Chondrocyte (in vitro differentiated cells): ENCODE data around the gene SLC25A42. TPM values are rescaled to one million over a fixed set of nuclear protein-coding genes. Genes with fewer than 3 reads are reported as not detected.
A peak's percentile ranks its signal among the peaks of the same experiment; 100 is the strongest.

Experiments used
- DNase-seq: peaks from one replicate; pipeline ENCODE4 v3.0.0; 2021; ENCODE audit warnings: mixed read lengths, low spot score
- H3K27ac Mint-ChIP-seq: one replicate; pipeline ENCODE4 v1.8.0; 2021; ENCODE audit warnings: mild to moderate bottlenecking, moderate library complexity, mixed read lengths; ENCODE audit not compliant: unreplicated experiment
- H3K27me3 Mint-ChIP-seq: 2 replicates; pipeline ENCODE4 v1.8.0; 2021; ENCODE audit warnings: low read depth, mixed read lengths
- H3K36me3 Mint-ChIP-seq: 2 replicates; pipeline ENCODE4 v1.8.0; 2021; ENCODE audit warnings: low read depth, mixed read lengths
- H3K4me1 Mint-ChIP-seq: 2 replicates; pipeline ENCODE4 v1.8.0; 2021; ENCODE audit warnings: low read depth, mild to moderate bottlenecking, mixed read lengths
- H3K4me3 Mint-ChIP-seq: one replicate; pipeline ENCODE4 v1.8.0; 2021; ENCODE audit warnings: mild to moderate bottlenecking, moderate library complexity, mixed read lengths; ENCODE audit not compliant: unreplicated experiment
- H3K9me3 Mint-ChIP-seq: 2 replicates; pipeline ENCODE4 v1.8.0; 2021; ENCODE audit warnings: low read depth, mixed read lengths
- total RNA-seq: library from RNA; stranded (reverse); gene quantifications from 3 replicates; pipeline ENCODE4 v1.2.1, GENCODE V29; 2021
- TF ChIP-seq, protein P1 (sequence below): fragments of 200-600 bp; sonication (generic); IDR thresholded peaks from 2 replicates; pipeline ENCODE4 v1.5.0; 2021; ENCODE audit warnings: antibody characterized with exemption, mild to moderate bottlenecking, moderate library complexity

The SLC25A42 gene
- total RNA-seq, 1 donor from 2014 or later, result 8.9 TPM

DNA sequence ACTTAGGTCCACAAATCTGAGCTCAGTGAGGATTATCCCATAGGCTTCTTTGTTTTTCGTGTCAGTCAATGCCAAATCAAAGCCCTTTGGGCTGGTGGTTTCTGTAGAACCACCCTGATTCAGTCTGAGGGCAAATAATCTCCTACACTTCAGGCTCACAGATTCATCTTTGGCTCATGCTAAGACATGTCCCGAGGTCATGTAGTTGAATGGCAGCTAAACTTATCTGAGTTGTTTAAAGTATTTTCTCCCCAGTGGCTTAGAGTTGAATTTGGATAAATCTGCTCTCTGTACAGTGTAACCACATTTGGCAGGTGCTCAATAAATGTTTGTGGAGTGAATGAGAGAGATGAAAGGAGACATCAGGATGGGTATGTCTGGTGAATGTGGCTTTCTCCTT is 13.1 kb upstream of the SLC25A42 start:
- no peaks in the 10 kb centered on the region for H3K9me3 Mint-ChIP-seq
- H3K27me3 Mint-ChIP-seq, result no peaks in the 10 kb centered on the region
- H3K36me3 Mint-ChIP-seq, result peaks cover 28% of the 10 kb centered on the region
- TF ChIP-seq, protein P1, sequence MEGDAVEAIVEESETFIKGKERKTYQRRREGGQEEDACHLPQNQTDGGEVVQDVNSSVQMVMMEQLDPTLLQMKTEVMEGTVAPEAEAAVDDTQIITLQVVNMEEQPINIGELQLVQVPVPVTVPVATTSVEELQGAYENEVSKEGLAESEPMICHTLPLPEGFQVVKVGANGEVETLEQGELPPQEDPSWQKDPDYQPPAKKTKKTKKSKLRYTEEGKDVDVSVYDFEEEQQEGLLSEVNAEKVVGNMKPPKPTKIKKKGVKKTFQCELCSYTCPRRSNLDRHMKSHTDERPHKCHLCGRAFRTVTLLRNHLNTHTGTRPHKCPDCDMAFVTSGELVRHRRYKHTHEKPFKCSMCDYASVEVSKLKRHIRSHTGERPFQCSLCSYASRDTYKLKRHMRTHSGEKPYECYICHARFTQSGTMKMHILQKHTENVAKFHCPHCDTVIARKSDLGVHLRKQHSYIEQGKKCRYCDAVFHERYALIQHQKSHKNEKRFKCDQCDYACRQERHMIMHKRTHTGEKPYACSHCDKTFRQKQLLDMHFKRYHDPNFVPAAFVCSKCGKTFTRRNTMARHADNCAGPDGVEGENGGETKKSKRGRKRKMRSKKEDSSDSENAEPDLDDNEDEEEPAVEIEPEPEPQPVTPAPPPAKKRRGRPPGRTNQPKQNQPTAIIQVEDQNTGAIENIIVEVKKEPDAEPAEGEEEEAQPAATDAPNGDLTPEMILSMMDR, result no peak
- no peak overlapping the region for H3K4me3 Mint-ChIP-seq
- no peaks in the 10 kb centered on the region for H3K4me1 Mint-ChIP-seq
- DNase-seq, result no peak
- no peak overlapping the region for H3K27ac Mint-ChIP-seq

DNA sequence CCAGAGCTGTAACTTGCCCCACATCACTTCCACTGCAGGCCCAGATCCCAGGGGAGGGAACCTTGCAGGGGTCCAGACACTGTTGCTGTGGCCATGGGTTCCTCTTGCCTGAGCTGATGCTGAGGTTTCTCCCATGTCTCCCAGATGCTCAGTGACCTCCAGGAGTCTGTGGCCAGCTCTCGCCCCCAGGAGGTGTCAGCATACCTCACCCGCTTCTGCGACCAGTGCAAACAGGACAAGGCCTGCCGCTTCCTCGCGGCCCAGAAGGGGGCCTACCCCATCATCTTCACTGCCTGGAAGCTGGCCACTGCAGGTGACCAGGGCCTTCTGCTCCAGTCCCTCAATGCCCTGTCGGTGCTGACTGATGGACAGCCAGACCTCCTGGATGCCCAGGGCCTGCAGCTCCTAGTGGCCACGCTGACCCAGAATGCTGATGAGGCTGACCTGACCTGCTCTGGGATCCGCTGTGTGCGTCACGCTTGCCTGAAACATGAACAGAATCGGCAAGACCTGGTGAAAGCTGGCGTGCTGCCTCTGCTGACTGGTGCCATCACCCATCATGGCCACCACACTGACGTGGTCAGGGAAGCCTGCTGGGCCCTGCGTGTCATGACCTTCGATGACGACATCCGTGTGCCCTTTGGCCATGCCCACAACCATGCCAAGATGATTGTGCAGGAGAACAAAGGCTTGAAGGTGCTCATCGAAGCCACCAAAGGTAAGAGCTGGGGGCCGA is 12.1 kb upstream of the SLC25A42 start:
- no peak overlapping the region for H3K4me3 Mint-ChIP-seq
- H3K36me3 Mint-ChIP-seq, result peaks cover 26% of the 10 kb centered on the region
- DNase-seq, result no peak
- TF ChIP-seq, protein P1, result no peak
- H3K9me3 Mint-ChIP-seq, result no peaks in the 10 kb centered on the region
- H3K4me1 Mint-ChIP-seq, result no peaks in the 10 kb centered on the region
- H3K27me3 Mint-ChIP-seq, result no peaks in the 10 kb centered on the region
- no peak overlapping the region for H3K27ac Mint-ChIP-seq

DNA sequence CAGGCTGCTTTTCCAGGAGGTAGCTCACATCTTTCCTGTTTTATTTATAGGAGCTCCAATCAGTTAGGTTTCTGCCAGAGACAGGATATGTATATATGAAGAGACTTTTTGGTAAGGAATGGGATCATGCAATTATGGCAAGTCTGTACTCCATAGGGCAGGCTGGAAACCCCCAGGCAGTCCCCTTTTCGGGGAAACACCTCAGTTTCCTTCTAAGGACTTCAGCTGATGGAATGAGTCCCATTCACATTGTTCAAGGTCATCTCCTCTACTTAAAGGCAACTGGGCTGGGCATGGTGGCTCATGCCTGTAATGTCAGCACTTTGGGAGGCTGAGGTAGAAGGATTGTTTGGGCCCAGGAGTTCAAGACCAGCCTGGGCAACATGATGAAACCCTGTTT is 10.9 kb upstream of the SLC25A42 start:
- TF ChIP-seq, protein P1, result no peak
- Mint-ChIP-seq H3K9me3 (no peaks in the 10 kb centered on the region), H3K27me3 (no peaks in the 10 kb centered on the region), H3K27ac (no peak overlapping the region), H3K36me3 (peaks cover 20% of the 10 kb centered on the region), H3K4me1 (no peaks in the 10 kb centered on the region), H3K4me3 (no peak overlapping the region)
- no peak for DNase-seq

DNA sequence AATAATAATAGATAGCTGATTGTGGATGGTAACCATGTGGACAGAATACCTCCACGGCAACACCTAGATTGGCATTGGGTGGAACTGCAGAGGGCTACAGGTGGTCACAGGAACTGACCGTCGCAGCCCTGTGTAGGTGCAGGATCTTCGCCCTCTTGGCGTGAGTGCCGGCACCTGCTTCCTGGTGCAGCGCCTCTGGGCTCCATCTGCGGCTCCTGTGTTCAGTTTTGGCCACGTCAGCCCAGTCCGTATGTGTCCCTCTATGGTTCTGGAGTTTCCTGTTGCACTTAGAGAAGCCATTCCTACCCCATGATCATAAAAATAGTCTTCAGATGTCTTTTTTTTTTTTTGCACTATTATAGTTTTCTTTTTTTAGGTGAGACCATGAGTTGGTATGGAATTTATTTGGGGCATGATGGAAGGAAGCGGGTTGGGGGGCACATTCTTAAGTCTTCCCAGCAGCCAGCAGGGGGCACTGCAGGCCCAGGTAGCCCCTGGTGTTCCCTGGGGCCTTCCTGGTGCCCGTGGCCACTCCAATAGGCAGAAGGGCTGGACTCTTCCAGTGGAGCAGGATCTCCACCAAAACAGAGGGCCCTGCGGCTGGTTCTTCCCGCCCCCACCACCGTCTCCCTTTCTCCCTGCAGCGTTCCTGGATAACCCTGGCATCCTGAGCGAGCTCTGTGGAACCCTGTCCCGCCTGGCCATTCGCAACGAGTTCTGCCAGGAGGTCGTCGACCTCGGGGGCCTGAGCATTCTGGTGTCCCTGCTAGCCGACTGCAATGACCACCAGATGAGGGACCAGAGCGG is 10.1 kb upstream of the SLC25A42 start:
- H3K27ac Mint-ChIP-seq, result no peak overlapping the region
- no peak for DNase-seq
- TF ChIP-seq, protein P1, result peak; percentile 82
- no peak overlapping the region for H3K4me3 Mint-ChIP-seq
- no peaks in the 10 kb centered on the region for H3K4me1 Mint-ChIP-seq
- peaks cover 22% of the 10 kb centered on the region for H3K36me3 Mint-ChIP-seq
- no peaks in the 10 kb centered on the region for H3K9me3 Mint-ChIP-seq
- H3K27me3 Mint-ChIP-seq, result no peaks in the 10 kb centered on the region

DNA sequence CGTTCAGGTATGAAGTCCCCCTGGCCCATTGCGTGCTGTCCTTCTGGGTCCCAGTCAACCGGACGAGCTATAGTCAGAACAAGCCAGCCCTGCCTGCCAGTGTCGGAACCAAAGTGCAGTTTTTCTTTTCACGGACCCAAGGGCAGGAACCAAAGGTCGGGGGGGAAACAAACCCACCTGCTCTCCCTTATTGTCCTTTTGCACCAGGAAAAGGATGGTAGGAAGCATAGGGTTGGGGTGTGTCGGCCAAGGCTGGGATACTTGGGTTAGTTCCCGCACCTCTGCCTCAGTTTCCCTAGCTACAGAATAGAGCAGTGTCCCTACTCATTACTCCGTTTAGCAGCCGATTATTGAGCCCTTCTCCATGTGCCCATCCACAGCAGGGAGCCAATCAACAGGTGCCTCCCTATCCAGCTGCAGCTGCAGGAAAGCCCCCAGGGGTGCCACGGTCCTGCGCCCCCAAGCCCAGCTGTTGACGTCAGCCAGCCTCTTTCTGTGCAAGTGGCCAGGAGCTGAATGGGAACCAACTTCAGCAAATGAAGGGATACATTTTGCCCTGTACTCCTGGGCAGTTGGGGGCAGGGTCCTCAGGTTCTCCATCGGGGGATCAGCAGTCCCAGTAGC is 9.4 kb upstream of the SLC25A42 start:
- Mint-ChIP-seq H3K9me3 (no peaks in the 10 kb centered on the region), H3K36me3 (peaks cover 20% of the 10 kb centered on the region), H3K27me3 (no peaks in the 10 kb centered on the region), H3K4me1 (no peaks in the 10 kb centered on the region), H3K4me3 (no peak overlapping the region), H3K27ac (no peak overlapping the region)
- TF ChIP-seq, protein P1, result no peak
- no peak for DNase-seq
